Fibroblast of the conjunctiva (primary cell): ENCODE results near the gene KLHL35.
"Not testable (repeated sequence)": the region's sequence is repeated elsewhere in the genome, so short reads cannot be mapped to it uniquely, and the experiment has no call there.

ENCODE experiments used
- DNase-seq: peaks from one replicate; pipeline ENCODE4 v3.0.0-alpha.2; 2010; ENCODE audit warnings: low read depth

KLHL35 gene

DNA sequence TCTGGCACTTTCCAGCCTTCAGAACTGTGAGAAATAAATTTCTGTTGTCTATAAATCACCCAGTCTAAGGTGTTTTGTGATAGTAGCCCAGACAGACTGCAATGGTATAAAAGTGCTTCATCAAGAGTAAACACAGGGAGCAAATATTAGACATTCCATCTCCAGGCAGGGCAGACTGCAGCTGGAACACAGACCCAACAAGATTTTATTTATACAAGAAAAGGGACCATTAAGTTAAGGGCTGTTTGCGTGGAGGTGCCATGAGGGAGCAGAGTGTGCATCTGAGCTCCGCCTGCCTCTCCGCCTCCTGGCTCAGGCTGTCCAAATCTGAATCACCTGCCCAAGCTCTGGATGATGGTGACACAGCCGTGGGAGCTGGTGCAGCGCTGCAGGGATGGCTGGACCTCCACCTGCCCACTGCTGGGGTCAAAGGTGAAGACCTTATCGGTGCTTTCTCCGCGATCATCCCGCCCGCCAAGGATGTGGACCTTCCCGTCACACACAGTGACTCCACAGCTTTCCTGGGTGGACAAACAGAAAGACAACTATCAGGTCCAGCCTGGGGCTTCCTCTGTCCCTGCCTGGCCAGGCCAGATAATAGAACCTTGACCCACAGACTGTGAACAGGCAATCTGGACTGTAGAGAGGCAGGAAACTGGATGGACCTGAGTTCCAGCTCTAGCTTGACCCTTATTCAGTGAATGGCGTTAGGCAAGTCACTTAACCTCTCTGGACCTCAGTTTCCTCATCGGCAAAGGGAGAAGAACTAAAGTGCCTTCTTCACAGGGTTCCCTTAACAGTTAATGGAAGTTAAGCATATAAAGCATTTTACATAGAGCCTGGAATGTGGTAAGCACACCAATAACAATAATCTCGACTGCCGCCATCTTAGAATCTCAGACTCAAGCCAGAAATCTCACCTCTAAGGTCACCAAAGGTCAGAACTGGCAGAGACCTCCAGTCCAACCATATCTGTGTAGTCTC lies 10.5 kb downstream of the KLHL35 start:
- DNase-seq: no peak

DNA sequence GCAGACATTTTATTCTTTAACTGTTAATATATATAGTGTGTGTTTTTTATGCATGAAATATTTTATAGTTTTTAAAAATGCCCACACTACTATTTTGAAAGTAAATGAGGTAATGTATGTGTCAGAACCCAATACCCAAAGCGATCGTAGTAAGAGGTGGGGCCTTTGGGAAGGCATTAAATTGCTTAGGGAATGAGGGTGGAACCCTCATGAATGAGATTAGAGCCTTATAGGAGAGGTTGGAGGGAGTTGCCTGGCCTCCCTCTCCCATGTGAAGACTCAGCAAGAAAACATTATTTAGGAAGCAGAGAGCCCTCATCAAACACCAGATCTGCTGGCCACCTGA lies 11.1 kb downstream of the KLHL35 start:
- DNase-seq: no peak

DNA sequence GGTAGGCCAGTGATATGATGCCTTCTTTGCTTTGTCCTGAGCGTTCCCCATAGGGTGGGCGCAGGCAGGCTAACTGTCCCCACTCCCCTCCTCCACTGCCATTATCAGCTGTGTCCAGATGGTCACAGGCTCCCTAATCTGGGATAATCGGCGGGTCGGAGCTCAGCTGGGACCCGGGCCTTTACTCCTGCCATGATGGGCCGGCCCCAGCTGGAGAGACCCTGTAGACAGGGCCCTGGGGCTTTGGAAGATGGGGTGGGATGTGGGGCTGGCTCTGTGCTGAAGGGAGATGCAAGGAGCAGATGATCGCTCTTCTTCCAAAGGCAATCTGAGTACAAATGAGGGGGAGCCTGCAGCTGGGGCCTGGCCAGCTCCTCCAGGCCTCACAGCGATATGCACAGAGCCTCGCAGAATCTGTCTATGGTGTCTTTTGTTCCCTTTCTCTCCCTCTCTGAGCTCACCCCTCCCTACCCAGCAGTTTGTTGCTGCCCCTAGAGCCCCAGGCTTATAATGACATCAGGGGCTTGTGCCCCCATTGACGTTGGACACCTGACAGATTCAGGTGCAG lies 11.9 kb downstream of the KLHL35 start:
- no peak for DNase-seq

DNA sequence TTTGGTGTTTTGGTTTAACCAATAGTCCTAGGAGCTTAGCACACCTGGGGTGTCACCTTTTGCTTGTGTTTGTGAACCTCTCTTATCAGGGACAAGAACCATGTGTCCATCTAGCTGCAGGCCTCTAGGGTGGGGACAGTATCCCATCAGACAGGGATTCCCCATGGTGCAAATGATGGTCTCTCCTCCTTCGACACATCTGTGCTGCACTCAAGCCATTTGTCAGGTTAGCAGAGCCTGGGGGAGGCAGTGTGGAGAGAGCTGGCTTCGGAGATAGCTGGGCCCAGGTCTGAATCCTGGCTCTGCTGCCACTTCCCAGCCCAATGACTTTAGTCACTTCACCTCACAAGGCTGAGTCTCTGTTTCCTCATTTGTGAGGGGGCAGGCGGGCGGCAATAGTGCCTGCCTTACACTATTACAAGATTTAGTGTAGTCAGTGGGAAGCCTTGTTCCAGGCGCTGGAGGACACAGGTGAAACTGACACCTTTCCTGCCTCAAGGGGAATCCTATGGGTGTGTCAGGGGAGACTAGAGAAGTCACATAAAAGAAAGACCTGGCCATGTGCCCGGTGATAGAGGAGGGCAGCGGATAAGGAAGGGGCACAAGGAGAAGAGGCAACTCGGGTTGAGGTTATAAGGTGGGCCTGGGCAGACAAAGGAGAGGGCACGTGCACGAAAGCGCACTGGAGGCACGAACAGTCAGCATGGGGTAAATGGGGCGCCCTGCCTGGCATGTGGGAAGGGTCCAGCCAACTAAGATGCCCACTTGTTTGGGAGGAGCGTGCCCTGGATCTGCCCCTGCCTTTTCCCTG lies 12.6 kb downstream of the KLHL35 start:
- DNase-seq: no peak

DNA sequence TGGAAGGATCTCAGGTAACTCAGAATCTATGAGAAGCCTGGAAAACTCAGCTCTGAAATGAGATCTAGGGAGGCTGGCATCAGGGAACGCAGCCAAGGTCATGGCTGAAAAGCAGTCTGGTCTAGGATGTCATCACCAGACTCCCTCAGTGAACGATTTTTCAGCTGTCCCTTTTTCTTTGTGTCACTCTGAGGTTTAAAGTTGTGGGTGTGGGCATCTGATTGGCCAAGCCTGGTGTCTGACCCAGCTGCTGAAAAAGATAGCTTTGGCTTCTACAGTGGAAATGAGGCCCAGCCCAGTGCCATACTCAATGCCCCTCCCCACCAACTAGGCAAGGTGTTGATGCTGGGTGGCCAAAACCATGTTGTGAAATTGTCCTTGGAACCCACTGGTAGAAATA lies 19.1 kb downstream of the KLHL35 start:
- DNase-seq: no peak

DNA sequence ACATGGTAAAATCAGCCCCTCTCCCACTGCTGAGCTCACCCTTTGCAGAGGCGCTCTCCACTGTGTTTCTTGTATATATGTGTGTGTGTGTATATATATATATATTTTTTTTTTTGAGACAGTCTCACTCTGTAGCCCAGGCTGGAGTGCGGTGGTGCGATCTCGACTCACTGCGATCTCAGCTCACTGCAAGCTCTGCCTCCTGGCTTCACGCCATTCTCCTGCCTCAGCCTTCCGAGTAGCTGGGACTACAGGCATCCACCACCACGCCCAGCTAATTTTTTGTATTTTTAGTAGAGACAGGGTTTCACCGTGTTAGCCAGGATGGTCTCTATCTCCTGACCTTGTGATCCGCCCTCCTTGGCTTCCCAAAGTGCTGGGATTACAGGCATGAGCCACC lies 19.9 kb downstream of the KLHL35 start:
- DNase-seq: not testable (repeated sequence)

DNA sequence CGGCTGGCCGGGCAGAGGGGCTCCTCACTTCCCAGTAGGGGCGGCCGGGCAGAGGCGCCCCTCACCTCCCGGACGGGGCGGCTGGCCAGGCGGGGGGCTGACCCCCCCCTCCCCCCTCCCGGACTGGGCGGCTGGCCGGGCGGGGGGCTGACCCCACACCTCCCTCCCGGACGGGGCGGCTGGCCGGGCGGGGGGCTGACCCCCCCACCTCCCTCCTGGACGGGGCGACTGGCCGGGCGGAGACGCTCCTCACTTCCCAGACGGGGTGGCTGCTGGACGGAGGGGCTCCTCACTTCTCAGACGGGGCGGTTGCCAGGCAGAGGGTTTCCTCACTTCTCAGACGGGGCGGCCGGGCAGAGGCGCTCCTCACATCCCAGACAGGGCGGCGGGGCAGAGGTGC lies 23.0 kb downstream of the KLHL35 start:
- not testable (repeated sequence) for DNase-seq

DNA sequence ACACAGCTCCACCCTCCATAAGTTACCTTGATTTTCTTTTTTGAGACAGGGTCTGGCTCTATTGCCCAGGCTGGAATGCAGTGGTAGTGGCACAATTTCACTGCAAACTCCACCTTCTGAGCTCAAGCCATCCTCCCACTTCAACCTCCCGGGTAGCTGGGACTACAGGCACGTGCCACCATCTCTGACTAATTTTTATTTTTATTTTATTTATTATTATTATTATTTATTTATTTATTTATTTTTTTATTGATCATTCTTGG lies 24.1 kb downstream of the KLHL35 start:
- no peak for DNase-seq

DNA sequence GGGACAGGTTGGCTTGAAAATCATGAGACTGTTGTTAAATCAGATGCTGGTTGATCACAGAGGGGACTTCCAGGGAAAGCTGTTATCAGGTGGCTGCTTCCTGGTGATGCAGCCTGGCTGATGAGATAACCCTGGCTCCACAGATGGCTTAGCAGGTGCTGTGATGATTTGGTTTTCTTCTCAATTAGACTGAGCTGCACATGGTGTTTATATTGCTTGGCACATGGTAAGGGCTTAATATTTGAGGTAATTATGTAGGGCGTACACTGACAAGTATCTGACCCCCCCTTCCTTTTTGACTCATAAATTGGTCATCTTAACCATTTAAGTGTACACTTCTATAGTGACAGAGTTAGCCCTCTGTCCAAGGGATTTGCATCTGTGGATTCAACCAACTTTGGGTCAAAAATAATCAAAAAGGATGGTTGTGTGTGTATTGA lies 26.6 kb downstream of the KLHL35 start:
- DNase-seq: no peak

DNA sequence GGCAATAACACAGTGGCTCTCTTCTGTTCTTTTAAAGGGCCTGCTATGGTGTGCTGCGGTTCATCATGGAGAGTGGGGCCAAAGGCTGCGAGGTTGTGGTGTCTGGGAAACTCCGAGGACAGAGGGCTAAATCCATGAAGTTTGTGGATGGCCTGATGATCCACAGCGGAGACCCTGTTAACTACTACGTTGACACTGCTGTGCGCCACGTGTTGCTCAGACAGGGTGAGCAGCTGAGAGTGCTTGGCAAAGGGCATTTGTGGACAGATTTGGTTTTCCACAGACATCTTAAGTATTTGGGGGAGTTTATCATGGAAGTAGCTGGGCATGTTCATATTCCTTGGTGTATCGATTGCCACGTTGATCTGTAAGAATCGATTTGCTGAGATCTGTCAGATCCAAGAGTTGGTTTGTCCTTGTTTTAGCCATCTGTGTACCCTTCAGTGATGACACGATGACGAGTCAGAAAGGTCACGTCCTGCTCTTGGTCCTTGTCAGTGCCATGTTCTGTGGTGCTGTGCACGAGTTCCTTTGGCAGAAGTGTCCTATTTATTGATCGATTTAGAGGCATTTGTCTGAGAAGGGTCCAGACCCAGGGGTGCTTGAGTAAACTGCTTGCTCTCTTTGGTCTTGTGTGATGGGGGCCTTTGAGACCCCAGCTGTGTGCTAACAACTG lies 28.9 kb downstream of the KLHL35 start:
- DNase-seq: no peak

DNA sequence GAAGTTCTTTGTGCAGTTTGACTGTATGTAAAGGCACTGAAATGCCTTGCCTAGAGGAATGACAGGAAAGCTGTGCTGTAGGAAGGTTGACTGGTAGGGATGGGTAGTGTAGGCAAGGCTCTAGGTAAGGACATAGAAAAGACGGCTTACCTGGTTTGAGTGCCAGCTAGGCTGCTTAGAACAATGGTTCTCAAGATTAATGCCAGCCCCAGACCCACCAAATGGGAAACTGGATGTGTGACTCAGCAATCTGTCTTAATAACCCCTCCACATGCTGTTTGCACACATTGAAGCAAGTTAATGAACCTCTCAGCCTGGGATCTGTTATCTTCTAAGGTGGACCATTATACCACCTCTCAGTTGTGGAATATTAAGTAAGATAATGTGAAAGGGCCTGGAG lies 30.0 kb downstream of the KLHL35 start:
- no peak for DNase-seq

DNA sequence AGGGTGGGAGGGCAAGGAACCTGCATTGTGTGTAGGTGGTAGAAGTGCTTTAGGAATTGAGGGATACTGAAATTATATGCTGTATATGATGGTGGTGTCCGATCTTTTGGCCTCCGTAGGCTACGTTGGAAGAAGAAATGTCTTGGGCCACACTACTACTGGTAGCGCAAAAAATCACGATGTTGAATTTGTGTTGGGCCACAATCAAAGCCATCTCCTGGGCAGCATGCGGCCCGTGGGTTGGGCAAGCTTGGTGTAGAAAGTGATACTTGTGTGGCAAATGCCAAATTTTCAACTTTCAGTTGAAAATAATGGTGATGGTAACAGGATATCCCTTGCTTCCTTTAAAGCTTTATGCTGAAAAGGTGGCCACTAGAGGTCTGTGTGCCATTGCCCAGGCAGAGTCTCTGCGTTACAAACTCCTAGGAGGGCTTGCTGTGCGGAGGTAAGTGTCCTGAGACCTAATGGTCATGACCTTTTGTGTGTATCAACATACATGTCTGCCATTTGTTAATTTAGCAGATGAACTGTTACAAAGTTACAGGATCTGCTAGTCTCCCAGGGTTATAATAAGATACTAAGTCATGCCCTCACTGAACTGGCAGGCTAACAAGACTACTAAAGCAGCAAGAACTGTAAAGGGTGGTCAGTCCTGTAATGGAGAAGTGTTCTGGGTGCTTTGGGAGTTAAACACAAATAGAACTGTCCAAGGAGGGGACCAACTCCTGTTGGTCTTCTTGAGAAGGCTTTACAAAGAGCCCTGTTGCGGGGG lies 30.8 kb downstream of the KLHL35 start:
- no peak for DNase-seq

DNA sequence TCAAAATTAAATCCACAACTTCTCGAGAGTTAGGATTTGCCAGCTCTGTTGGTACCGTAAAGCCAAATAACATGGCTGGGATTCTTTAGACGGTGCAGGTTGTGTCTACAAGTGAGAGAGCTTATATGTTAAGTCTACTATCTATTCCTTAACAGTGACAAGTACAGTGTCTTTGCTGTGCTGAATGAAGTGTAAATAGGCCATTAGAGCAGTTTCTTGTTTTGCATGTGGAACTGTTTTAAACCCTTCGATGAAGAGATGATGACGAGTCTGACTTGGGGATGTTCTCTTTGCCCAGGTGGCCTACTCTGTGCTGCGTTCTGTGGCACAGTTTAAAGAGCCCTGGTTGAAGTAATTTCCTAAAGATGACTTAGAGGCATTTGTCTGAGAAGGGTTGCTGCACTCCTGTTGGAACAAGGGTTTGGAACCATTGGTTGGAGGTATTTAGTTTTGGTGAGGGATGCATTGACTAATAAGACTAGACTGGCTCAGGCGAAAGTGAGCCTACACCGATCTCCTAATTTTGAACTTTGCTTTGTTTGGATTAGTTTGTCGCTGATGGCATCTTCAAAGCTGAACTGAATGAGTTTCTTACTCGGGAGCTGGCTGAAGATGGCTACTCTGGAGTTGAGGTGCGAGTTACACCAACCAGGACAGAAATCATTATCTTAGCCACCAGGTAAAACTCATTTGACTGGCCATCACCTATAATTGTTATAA lies 32.7 kb downstream of the KLHL35 start:
- DNase-seq: no peak

DNA sequence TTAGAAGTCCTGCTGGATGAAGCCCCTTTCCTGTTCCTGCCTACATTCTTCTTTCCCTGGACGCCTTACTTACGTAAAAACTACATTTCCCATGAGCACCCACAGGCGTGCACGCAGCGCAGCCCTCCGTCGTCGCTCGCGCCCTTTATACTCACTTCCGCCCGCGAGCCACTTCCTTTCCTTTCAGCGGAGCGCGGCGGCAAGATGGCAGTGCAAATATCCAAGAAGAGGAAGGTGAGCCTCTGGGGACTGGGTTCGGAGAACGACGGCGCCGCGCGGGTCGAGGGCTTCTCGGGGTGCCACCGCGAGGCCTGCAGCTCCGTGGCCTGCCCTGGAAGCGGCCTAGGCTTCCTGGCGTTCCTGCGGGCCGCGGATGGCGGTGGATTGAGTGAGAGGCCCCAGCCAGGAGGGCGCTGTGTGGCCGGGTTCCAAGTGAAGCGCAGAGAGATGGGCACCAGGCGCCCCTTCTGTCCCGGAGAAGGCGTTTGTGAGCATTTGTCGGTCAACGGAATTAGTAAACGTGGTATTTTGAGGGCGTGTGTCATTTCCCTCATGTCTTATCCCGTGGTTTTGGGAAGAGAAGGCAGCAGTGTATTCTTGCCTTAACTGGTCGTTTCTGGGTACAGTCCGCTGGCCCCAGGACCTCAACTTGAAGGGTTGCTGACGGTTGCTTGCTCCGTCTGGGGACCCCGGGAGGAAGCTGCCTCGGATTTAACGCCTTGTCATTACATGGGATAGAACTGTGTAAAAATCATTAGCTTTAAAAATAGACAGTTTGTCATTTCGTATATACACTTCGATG lies 33.5 kb downstream of the KLHL35 start, which contains the start of gene RPS3:
TSS of gene RPS3 (plus strand) at position 175 of the 802 bp plus-strand sequence. CDS start at position 205, 30 bp downstream.
- DNase-seq: peak; percentile 78

DNA sequence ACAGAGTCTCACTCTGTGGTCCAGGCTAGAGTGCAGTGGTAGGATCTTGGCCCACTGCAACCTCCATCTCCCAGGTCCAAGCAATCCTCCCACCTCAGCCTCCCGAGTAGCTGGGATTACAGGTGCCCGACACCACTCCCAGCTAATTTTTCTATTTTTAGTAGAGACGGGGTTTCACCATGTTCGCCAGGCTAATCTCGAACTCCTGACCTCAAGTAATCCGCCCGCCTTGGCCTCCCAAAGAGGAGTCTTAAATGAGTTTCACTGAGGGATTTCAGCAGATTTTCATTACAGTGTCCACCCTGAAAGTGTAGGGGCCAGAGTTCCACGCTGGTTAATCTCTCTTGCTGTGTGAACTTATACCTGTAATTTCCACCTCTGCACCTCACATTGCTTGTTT lies 34.1 kb downstream of the KLHL35 start:
- no peak for DNase-seq

DNA sequence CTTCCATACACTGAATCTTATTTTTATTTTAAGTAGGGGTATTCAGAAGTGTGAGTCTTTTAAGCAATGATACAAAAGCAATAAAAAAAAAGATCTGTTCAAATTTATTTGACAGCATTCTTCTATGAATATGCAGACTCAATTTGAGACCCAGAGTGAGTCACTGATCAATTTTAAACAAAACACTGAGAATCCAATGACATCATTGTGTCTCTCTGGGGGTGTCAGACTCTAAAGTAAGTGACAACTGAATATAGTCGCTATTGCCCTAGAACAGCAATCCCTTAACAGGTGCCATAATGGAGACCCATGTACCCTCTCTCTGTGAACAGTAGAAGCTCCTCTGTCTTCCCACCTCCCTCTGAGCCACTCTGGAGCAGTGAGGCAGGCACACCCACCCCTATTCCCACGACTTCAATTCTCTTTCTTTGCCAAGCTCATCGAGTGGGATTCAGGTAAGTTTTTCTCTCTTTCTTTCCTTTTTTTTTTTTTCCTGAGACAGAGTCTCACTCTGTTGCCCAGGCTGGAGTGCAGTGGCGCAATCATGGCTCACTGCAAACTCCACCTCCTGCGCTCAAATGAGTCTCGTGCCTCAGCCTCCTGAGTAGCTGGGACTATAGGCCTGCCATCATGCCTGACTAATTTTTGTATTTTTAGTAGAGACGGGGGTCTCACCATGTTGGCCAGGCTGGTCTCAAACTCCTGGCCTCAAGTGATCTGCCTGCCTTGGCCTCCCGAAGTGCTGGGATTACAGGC lies 38.7 kb downstream of the KLHL35 start:
- DNase-seq: no peak

DNA sequence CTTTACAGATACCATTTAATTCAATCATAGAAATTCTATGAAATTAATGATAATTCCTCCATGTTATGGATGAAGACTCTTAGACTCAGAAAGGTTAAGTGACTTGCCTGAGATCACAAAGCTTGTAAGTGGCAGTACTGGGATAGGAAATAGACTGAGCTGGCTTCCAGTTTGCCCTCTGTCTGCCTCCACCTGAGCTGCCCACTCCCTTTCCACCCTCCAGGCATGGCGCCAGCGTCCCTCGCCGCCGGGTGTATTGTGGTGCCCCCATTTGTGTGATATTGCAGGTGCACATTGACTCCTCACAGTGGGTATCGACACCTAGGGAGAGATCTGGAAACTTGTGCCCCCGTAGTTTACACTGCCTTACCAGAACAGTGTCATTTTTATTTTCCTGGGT lies 43.1 kb downstream of the KLHL35 start:
- DNase-seq: no peak

DNA sequence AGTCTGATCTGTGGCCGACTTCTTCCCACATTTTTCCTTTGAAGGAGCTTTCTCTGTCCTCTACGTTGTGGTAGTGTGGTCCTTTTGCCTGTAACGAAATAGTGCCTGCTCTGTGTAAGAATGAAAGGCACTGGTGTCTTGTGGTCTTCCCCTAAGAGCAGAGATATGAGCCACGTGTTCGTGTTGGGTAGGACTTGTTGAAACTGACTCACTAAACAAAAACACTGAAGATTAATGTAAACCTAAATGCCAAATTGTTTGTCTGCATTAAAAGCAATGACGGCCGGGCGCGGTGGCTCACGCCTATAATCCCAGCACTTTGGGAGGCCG lies 43.8 kb downstream of the KLHL35 start:
- no peak for DNase-seq
